Subcutaneous adipose tissue (tissue), 4 donors: ENCODE data around the gene TNNC2. TPM values are rescaled to one million over a fixed set of nuclear protein-coding genes. Genes with fewer than 3 reads are reported as not detected.

ENCODE experiments used
- total RNA-seq, 4 donors: library from RNA; depleted of rRNA; stranded (reverse); fragments of >200 nt; gene quantifications; one replicate each; pipeline ENCODE4 v1.1.0, GENCODE V29; 2016
- TF ChIP-seq, protein P1 (sequence below): fragments of 450-650 bp; IDR thresholded peaks from one replicate; pipeline ENCODE4 v1.5.1; 2016; ENCODE audit warnings: low read depth, mild to moderate bottlenecking, control low read depth, antibody characterized with exemption, moderate library complexity

The TNNC2 gene
- total RNA-seq, 4 donors from 2014 or later = 2.3 to 3.1 (median 2.4) TPM; not detected in 1

- TF ChIP-seq, protein P1, sequence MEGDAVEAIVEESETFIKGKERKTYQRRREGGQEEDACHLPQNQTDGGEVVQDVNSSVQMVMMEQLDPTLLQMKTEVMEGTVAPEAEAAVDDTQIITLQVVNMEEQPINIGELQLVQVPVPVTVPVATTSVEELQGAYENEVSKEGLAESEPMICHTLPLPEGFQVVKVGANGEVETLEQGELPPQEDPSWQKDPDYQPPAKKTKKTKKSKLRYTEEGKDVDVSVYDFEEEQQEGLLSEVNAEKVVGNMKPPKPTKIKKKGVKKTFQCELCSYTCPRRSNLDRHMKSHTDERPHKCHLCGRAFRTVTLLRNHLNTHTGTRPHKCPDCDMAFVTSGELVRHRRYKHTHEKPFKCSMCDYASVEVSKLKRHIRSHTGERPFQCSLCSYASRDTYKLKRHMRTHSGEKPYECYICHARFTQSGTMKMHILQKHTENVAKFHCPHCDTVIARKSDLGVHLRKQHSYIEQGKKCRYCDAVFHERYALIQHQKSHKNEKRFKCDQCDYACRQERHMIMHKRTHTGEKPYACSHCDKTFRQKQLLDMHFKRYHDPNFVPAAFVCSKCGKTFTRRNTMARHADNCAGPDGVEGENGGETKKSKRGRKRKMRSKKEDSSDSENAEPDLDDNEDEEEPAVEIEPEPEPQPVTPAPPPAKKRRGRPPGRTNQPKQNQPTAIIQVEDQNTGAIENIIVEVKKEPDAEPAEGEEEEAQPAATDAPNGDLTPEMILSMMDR = no peak
These were observed 612 bp downstream of the TNNC2 start for GRCh38 chr20:45826381-45827019.

GRCh38 chr20:45823949-45824835, 2.9 kb downstream of the TNNC2 start:
- TF ChIP-seq, protein P1 = no peak

- TF ChIP-seq, protein P1 = no peak
These were observed 4.3 kb downstream of the TNNC2 start for GRCh38 chr20:45822857-45823256.

DNA sequence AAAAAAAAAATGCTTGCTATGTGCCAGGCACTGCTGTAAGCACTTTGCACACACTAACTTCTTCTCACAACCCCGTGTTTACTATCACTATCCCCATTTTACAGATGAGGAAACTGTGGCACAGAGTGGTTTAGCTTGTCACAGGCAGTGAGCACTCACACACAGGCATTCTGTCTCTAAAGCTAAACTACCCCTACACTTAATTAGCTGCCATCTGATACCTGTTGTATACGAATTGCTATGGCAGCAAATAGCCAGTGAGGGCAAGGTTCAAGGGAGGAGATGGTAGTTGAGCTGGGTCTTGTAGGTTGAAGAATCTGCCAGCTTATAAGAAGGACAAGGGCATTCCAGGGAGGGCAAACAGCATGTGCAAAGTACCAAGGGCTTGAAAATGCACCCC, 5.2 kb downstream of the TNNC2 start:
- TF ChIP-seq, protein P1 = no peak

DNA sequence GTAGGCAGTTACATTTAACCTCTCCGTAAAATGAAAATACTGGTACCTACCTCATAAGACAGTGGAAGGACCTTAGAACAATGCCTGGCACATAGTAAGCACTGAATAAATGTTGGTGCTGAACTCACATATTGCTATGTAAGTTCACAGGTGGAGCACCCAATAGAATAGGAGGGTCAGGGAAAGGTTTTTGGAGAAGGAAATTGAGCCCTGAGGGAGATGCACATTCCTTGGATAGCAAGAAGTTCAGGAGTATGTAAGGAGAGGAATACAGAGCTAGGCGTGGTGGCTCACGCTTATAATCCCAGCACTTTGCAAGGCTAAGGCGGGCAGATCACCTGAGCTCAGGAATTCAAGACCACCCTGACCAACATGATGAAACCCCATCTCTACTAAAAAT, 7.6 kb downstream of the TNNC2 start:
- TF ChIP-seq, protein P1 = no peak

DNA sequence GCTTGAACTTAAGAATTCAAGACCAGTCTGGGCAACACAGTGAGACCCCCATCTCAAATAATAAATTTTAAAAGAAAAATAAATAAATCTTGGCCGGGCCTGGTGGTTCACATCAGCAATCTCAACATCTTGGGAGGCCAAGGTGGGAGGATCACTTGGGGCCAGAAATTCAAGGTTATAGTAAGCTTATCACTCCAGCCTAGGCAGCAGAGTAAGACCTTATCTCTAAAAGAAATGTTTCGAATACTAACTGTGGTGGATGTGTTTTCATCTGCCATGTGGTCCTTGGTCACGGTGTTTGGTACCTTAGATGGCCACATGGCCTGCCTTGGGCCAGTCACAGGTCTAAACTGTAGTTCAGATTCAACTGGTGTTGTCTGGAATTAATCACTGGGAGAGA, 8.9 kb downstream of the TNNC2 start:
- TF ChIP-seq, protein P1 = no peak
